OCI-LY3 (cell line): ENCODE data around the gene LASP1.

Source experiments
- CTCF ChIP-seq: fragments of 200-600, 300-600 bp; sonication (generic); IDR thresholded peaks from 2 replicates; pipeline ENCODE4 v1.5.1; 2014; ENCODE audit warnings: antibody characterized with exemption, low read length, low read depth
- EZH2phosphoT487 ChIP-seq: fragments of 200-600 bp; shearing (Covaris generic); IDR thresholded peaks from 2 replicates; pipeline ENCODE4 v1.6.1; 2018; ENCODE audit warnings: antibody characterized with exemption, mixed run types, low read depth

GRCh38 chr17:38844261-38844757 is 25.5 kb upstream of the LASP1 start:
- TF ChIP-seq CTCF (no peak), EZH2phosphoT487 (no peak)
